ENCODE measurements around the gene ZBTB48. TPM values are rescaled to one million over a fixed set of nuclear protein-coding genes. Genes with fewer than 3 reads are reported as not detected.

Gene ZBTB48
- total RNA-seq, 1 donor from 2014 or later: 36.5 TPM

- Histone ChIP-seq H3K27me3 (ENCODE audit: low read depth) (no peaks in the 10 kb centered on the region), H3K36me3 (peaks cover 94% of the 10 kb centered on the region), H3K27ac (no peak overlapping the region), H3K9me3 (no peaks in the 10 kb centered on the region), H3K4me1 (no peaks in the 10 kb centered on the region), H3K4me3 (no peak overlapping the region)
- DNase-seq: peak; percentile 62
- intact Hi-C loops (cut with DNase I): no loop called here
- TF ChIP-seq CTCF (IDR thresholded peaks at IDR 0.05): no peak
- ATAC-seq: peak in 1 of 2 donors; percentile 5
Measured at GRCh38 chr1:6638226-6638625, 58.4 kb downstream of the ZBTB48 start.

Other genes with a start within 250 kb of the ZBTB48 start
- 28.5 TPM for gene ACOT7, start 186.2 kb upstream of the ZBTB48 start, total RNA-seq
- gene HES2, start 160.1 kb upstream of the ZBTB48 start, total RNA-seq: 6.4 TPM
- gene ESPN, start 155.2 kb upstream of the ZBTB48 start, total RNA-seq: 8.3 TPM
- 8.2 TPM for gene TNFRSF25, start 113.8 kb upstream of the ZBTB48 start, total RNA-seq
- 9.5 TPM for gene PLEKHG5, start 88.3 kb upstream of the ZBTB48 start, total RNA-seq
- 19.4 TPM for gene NOL9, start 25.5 kb upstream of the ZBTB48 start, total RNA-seq
- 0.27 TPM for gene TAS1R1, start 24.7 kb upstream of the ZBTB48 start, total RNA-seq
- gene KLHL21, start 22.9 kb downstream of the ZBTB48 start, total RNA-seq: 22.6 TPM
- gene PHF13, start 33.7 kb downstream of the ZBTB48 start, total RNA-seq: 10.2 TPM
- 15.7 TPM for gene THAP3, start 44.9 kb downstream of the ZBTB48 start, total RNA-seq
- gene DNAJC11, start 121.8 kb downstream of the ZBTB48 start, total RNA-seq: 36.4 TPM
- gene CAMTA1, start 205.5 kb downstream of the ZBTB48 start, total RNA-seq: 47.9 TPM